Neural cell (in vitro differentiated cells): ENCODE results near the gene CCDC81. TPM values are rescaled to one million over a fixed set of nuclear protein-coding genes. Genes with fewer than 3 reads are reported as not detected.

ENCODE experiments used
- H2AFZ ChIP-seq: fragments of 200-600, 300-800 bp; sonication (generic), shearing (Covaris generic); 2 replicates; pipeline ENCODE4 v1.6.0; 2014; ENCODE audit warnings: low read depth, mild to moderate bottlenecking, antibody characterized with exemption, low read length, moderate library complexity
- H3F3A ChIP-seq: fragments of 200-600 bp; shearing (Covaris generic); 2 replicates; pipeline ENCODE4 v1.6.1; 2016; ENCODE audit warnings: mild to moderate bottlenecking, moderate library complexity, mixed read lengths, antibody characterized with exemption, low read length; ENCODE audit not compliant: insufficient read depth, poor library complexity, severe bottlenecking
- H3K27ac ChIP-seq: fragments of 200-600, 300-800 bp; sonication (generic), shearing (Covaris generic); 2 replicates; pipeline ENCODE4 v1.5.1; 2014; ENCODE audit warnings: mild to moderate bottlenecking, low read length, moderate library complexity
- H3K27me3 ChIP-seq: fragments of 300-800, 200-600 bp; sonication (generic), shearing (Covaris generic); 2 replicates; pipeline ENCODE4 v1.6.0; 2014; ENCODE audit warnings: mild to moderate bottlenecking, low read depth, low read length, moderate library complexity; ENCODE audit not compliant: insufficient read depth
- H3K36me3 ChIP-seq: fragments of 300-800, 200-600 bp; sonication (generic), shearing (Covaris generic); 2 replicates; pipeline ENCODE4 v1.5.1; 2014; ENCODE audit warnings: mild to moderate bottlenecking, antibody characterized with exemption, low read length, moderate library complexity; ENCODE audit not compliant: insufficient read depth
- H3K4me2 ChIP-seq: fragments of 300-800, 200-600 bp; sonication (generic), shearing (Covaris generic); 2 replicates; pipeline ENCODE4 v1.6.0; 2014; ENCODE audit warnings: mild to moderate bottlenecking, low read length
- H3K4me3 ChIP-seq: fragments of 300-800, 200-600 bp; sonication (generic), shearing (Covaris generic); 2 replicates; pipeline ENCODE4 v1.5.1; 2014; ENCODE audit warnings: mild to moderate bottlenecking, low read length, moderate library complexity
- H3K79me2 ChIP-seq: fragments of 200-600 bp; shearing (Covaris generic); replicated peaks from 2 replicates; pipeline ENCODE4 v1.6.0; 2014; ENCODE audit warnings: mild to moderate bottlenecking, low read length, moderate library complexity; ENCODE audit not compliant: insufficient read depth
- H3K9ac ChIP-seq: fragments of 300-800, 200-600 bp; sonication (generic), shearing (Covaris generic); 2 replicates; pipeline ENCODE4 v1.6.1; 2016; ENCODE audit warnings: mild to moderate bottlenecking, low read length, mixed read lengths
- H3K9me2 ChIP-seq: fragments of 200-600 bp; shearing (Covaris generic); 2 replicates; pipeline ENCODE4 v1.6.1; 2016; ENCODE audit warnings: mild to moderate bottlenecking, low read length, mixed read lengths; ENCODE audit not compliant: insufficient read depth
- H3K9me3 ChIP-seq: fragments of 200-600, 300-800 bp; sonication (generic), shearing (Covaris generic); 2 replicates; pipeline ENCODE4 v1.6.1; 2016; ENCODE audit warnings: mild to moderate bottlenecking, mixed run types, low read length, moderate library complexity, mixed read lengths
- H4K20me1 ChIP-seq: fragments of 200-600 bp; shearing (Covaris generic); 2 replicates; pipeline ENCODE4 v1.6.1; 2016; ENCODE audit warnings: mild to moderate bottlenecking, mixed run types; ENCODE audit not compliant: insufficient read depth
- CTCF ChIP-seq: fragments of 450-650 bp; IDR thresholded peaks from 2 replicates; pipeline ENCODE4 v1.5.1; 2014; ENCODE audit warnings: antibody characterized with exemption, mild to moderate bottlenecking, moderate library complexity; ENCODE audit not compliant: poor library complexity, severe bottlenecking
- EP300 ChIP-seq: fragments of 450-650 bp; conservative IDR thresholded peaks from 2 replicates; pipeline ENCODE4 v1.6.1; 2014; ENCODE audit warnings: antibody characterized with exemption, mild to moderate bottlenecking, moderate library complexity; ENCODE audit not compliant: poor library complexity, severe bottlenecking
- EZH2 ChIP-seq: fragments of 200-600, 300-800 bp; shearing (Covaris generic), sonication (generic); IDR thresholded peaks from 2 replicates; pipeline ENCODE4 v1.6.1; 2014; ENCODE audit warnings: antibody characterized with exemption, low read length, borderline replicate concordance, mild to moderate bottlenecking; ENCODE audit not compliant: insufficient read depth, poor library complexity, severe bottlenecking
- MXI1 ChIP-seq: fragments of 450-650 bp; conservative IDR thresholded peaks from 2 replicates; pipeline ENCODE4 v1.6.1; 2014; ENCODE audit warnings: antibody characterized with exemption, mild to moderate bottlenecking; ENCODE audit not compliant: poor library complexity, severe bottlenecking
- POLR2AphosphoS5 ChIP-seq: IDR thresholded peaks from 2 replicates; pipeline ENCODE4 v1.6.1; 2012
- RAD21 ChIP-seq: fragments of 450-650 bp; conservative IDR thresholded peaks from 2 replicates; pipeline ENCODE4 v1.6.1; 2014; ENCODE audit warnings: antibody characterized with exemption, mild to moderate bottlenecking, moderate library complexity
- SMC3 ChIP-seq: fragments of 450-650 bp; conservative IDR thresholded peaks from 2 replicates; pipeline ENCODE4 v1.6.1; 2014; ENCODE audit warnings: antibody characterized with exemption, mild to moderate bottlenecking, moderate library complexity; ENCODE audit not compliant: poor library complexity
- TAF1 ChIP-seq: IDR thresholded peaks from 2 replicates; pipeline ENCODE4 v1.6.1; 2012; ENCODE audit warnings: low read depth
- polyA plus RNA-seq: library from polyadenylated mRNA; depleted of rRNA; stranded (reverse); fragments of >200 nt; gene quantifications from 2 replicates; pipeline ENCODE4 v1.2.3, GENCODE V29; 2014
- TF ChIP-seq, protein P1 (sequence below): IDR thresholded peaks from 2 replicates; pipeline ENCODE4 v1.6.1; 2012; ENCODE audit warnings: borderline replicate concordance

Gene CCDC81
- polyA plus RNA-seq, 1 donor from 2014 or later: 2.5 TPM

- H3K9me3 ChIP-seq: no peaks in the 10 kb centered on the region
- H3K27ac ChIP-seq: no peak overlapping the region
- no peak overlapping the region for H3K4me3 ChIP-seq
- no peak overlapping the region for H3K4me2 ChIP-seq
- H3K36me3 ChIP-seq: no peaks in the 10 kb centered on the region
- H3F3A ChIP-seq: no peaks in the 10 kb centered on the region
- no peak overlapping the region for H2AFZ ChIP-seq
- no peak for TF ChIP-seq EZH2
- TF ChIP-seq EP300: no peak
- TF ChIP-seq, protein P1, sequence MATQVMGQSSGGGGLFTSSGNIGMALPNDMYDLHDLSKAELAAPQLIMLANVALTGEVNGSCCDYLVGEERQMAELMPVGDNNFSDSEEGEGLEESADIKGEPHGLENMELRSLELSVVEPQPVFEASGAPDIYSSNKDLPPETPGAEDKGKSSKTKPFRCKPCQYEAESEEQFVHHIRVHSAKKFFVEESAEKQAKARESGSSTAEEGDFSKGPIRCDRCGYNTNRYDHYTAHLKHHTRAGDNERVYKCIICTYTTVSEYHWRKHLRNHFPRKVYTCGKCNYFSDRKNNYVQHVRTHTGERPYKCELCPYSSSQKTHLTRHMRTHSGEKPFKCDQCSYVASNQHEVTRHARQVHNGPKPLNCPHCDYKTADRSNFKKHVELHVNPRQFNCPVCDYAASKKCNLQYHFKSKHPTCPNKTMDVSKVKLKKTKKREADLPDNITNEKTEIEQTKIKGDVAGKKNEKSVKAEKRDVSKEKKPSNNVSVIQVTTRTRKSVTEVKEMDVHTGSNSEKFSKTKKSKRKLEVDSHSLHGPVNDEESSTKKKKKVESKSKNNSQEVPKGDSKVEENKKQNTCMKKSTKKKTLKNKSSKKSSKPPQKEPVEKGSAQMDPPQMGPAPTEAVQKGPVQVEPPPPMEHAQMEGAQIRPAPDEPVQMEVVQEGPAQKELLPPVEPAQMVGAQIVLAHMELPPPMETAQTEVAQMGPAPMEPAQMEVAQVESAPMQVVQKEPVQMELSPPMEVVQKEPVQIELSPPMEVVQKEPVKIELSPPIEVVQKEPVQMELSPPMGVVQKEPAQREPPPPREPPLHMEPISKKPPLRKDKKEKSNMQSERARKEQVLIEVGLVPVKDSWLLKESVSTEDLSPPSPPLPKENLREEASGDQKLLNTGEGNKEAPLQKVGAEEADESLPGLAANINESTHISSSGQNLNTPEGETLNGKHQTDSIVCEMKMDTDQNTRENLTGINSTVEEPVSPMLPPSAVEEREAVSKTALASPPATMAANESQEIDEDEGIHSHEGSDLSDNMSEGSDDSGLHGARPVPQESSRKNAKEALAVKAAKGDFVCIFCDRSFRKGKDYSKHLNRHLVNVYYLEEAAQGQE: no peak
- no peak for TF ChIP-seq RAD21
- TF ChIP-seq MXI1: no peak
- no peak for TF ChIP-seq SMC3
- TF ChIP-seq TAF1: no peak
- no peak for TF ChIP-seq CTCF
- no peak for TF ChIP-seq POLR2AphosphoS5
- no peaks in the 10 kb centered on the region for H3K79me2 ChIP-seq
- H3K9ac ChIP-seq: no peak overlapping the region
- no peaks in the 10 kb centered on the region for H3K27me3 ChIP-seq
- no peaks in the 10 kb centered on the region for H4K20me1 ChIP-seq
- H3K9me2 ChIP-seq: no peaks in the 10 kb centered on the region
Observed at GRCh38 chr11:86374069-86374468, 618 bp upstream of the CCDC81 start.

GRCh38 chr11:86377972-86378371 lies 3.3 kb downstream of the CCDC81 start:
- Histone ChIP-seq H3K27ac (no peak overlapping the region), H3K9me3 (no peaks in the 10 kb centered on the region), H3K9me2 (no peaks in the 10 kb centered on the region), H3K79me2 (no peaks in the 10 kb centered on the region), H3K9ac (no peak overlapping the region), H3K4me2 (no peak overlapping the region), H4K20me1 (no peaks in the 10 kb centered on the region), H3K36me3 (no peaks in the 10 kb centered on the region), H3F3A (no peaks in the 10 kb centered on the region), H3K27me3 (no peaks in the 10 kb centered on the region), H2AFZ (no peak overlapping the region), H3K4me3 (no peak overlapping the region)
- TF ChIP-seq TAF1 (no peak), SMC3 (no peak), EP300 (no peak), MXI1 (no peak), EZH2 (no peak), RAD21 (no peak), POLR2AphosphoS5 (no peak), CTCF (no peak)
- TF ChIP-seq, protein P1: no peak
